Measurements from ENCODE around the gene SLC18A3. TPM values are rescaled to one million over a fixed set of nuclear protein-coding genes. Genes with fewer than 3 reads are reported as not detected.

The SLC18A3 gene
- total RNA-seq, 1 donor from 2014 or later = not detected

- DNase-seq (ENCODE audit: low read depth, low spot score) = no peak
Observed at GRCh38 chr10:49595713-49596492, 14.2 kb upstream of the SLC18A3 start.

GRCh38 chr10:49596493-49596809 lies 13.7 kb upstream of the SLC18A3 start:
- DNase-seq (ENCODE audit: low read depth, low spot score) = no peak

- no peak for DNase-seq (ENCODE audit: low read depth, low spot score)
Observed at GRCh38 chr10:49596836-49597235, 13.3 kb upstream of the SLC18A3 start.

GRCh38 chr10:49597426-49598163 lies 12.5 kb upstream of the SLC18A3 start:
- DNase-seq (ENCODE audit: low read depth, low spot score) = no peak

- no peak for DNase-seq (ENCODE audit: low read depth, low spot score)
Observed at GRCh38 chr10:49598164-49598856, 11.8 kb upstream of the SLC18A3 start.

GRCh38 chr10:49598986-49599385 lies 11.1 kb upstream of the SLC18A3 start:
- no peak for DNase-seq (ENCODE audit: low read depth, low spot score)

GRCh38 chr10:49599546-49599945 lies 10.6 kb upstream of the SLC18A3 start:
- DNase-seq (ENCODE audit: low read depth, low spot score) = no peak

- DNase-seq (ENCODE audit: low read depth, low spot score) = no peak
Observed at GRCh38 chr10:49600046-49600445, 10.1 kb upstream of the SLC18A3 start.

- no peak for DNase-seq (ENCODE audit: low read depth, low spot score)
Observed at GRCh38 chr10:49600781-49601400, 9.2 kb upstream of the SLC18A3 start.

GRCh38 chr10:49601857-49602256 lies 8.3 kb upstream of the SLC18A3 start:
- DNase-seq (ENCODE audit: low read depth, low spot score) = no peak

GRCh38 chr10:49602380-49603023 lies 7.6 kb upstream of the SLC18A3 start:
- DNase-seq (ENCODE audit: low read depth, low spot score) = no peak

- no peak for DNase-seq (ENCODE audit: low read depth, low spot score)
Observed at GRCh38 chr10:49605216-49605938, 4.7 kb upstream of the SLC18A3 start.

GRCh38 chr10:49605939-49606509 lies 4.1 kb upstream of the SLC18A3 start:
- no peak for DNase-seq (ENCODE audit: low read depth, low spot score)

GRCh38 chr10:49606981-49607535 lies 3.1 kb upstream of the SLC18A3 start:
- peak; percentile 41 for DNase-seq (ENCODE audit: low read depth, low spot score)

GRCh38 chr10:49608166-49609005 lies 1.7 kb upstream of the SLC18A3 start:
- DNase-seq (ENCODE audit: low read depth, low spot score) = no peak

GRCh38 chr10:49609006-49609282 lies 1.2 kb upstream of the SLC18A3 start:
- no peak for DNase-seq (ENCODE audit: low read depth, low spot score)

GRCh38 chr10:49609283-49610113 lies 612 bp upstream of the SLC18A3 start:
- no peak for DNase-seq (ENCODE audit: low read depth, low spot score)

GRCh38 chr10:49610458-49611165 lies 502 bp downstream of the SLC18A3 start:
- no peak for DNase-seq (ENCODE audit: low read depth, low spot score)

All from pulmonary artery endothelial cell (primary cell).